ENCODE measurements around the gene SRSF3. TPM values are rescaled to one million over a fixed set of nuclear protein-coding genes. Genes with fewer than 3 reads are reported as not detected.

The SRSF3 gene
- total and polyA plus RNA-seq, 9 of the 15 experiments (the other 6 are each of a cell fraction or from before 2014, with no cell fraction given) = 337 to 1,200 (median 518) TPM

DNA sequence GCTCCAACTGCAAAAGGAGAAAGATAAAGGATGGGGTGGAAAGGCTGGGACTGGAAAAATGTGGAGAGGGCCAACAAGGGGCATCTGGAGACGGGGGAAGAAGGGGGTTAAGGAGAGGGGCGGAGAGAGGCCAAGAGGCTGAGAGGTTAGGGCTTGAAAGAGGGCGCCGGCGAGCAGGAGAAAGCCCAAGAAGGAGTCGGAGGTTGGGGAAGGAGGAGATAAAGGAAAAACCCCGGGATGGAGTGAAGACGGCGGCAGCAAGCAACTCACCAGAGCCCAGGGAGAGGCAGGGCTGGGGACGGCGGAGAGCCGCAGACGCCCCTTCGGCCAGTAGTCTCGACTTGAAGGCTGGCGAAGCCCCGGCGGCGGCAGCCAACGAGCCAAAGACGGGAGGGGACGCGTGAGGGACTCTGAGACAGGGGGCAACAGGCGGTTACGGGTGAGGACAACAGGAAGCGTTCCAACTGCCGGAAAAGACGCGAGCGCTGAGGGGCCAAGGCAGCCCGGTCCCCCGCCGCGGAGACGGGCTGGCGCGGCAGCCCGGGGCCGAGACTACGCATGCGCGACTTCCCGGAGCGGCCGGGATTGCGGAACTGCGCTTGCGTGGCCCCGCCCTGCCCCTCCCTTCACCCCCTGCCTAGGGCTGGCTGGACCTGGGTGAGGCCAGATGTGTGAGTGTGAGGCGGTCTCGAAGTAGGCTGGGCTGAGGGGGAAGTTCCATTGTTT is 47.1 kb upstream of the SRSF3 start, which contains the start of gene STK38 (continued):
- TF ChIP-seq, protein P1, sequence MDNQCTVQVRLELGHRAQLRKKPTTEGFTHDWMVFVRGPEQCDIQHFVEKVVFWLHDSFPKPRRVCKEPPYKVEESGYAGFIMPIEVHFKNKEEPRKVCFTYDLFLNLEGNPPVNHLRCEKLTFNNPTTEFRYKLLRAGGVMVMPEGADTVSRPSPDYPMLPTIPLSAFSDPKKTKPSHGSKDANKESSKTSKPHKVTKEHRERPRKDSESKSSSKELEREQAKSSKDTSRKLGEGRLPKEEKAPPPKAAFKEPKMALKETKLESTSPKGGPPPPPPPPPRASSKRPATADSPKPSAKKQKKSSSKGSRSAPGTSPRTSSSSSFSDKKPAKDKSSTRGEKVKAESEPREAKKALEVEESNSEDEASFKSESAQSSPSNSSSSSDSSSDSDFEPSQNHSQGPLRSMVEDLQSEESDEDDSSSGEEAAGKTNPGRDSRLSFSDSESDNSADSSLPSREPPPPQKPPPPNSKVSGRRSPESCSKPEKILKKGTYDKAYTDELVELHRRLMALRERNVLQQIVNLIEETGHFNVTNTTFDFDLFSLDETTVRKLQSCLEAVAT (IDR thresholded peaks at IDR 0.05) = peak; percentile 76 to 81
- no peak for TF ChIP-seq KAT8 (IDR thresholded peaks at IDR 0.05; ENCODE audit: low read depth)
- TF ChIP-seq EWSR1 (IDR thresholded peaks at IDR 0.05; ENCODE audit: borderline replicate concordance, low read depth, partially characterized antibody) = no peak
- no peak for TF ChIP-seq CREM (IDR thresholded peaks at IDR 0.05; ENCODE audit: low read depth)
- TF ChIP-seq, protein P2, sequence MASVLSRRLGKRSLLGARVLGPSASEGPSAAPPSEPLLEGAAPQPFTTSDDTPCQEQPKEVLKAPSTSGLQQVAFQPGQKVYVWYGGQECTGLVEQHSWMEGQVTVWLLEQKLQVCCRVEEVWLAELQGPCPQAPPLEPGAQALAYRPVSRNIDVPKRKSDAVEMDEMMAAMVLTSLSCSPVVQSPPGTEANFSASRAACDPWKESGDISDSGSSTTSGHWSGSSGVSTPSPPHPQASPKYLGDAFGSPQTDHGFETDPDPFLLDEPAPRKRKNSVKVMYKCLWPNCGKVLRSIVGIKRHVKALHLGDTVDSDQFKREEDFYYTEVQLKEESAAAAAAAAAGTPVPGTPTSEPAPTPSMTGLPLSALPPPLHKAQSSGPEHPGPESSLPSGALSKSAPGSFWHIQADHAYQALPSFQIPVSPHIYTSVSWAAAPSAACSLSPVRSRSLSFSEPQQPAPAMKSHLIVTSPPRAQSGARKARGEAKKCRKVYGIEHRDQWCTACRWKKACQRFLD (CRISPR knock-in tag; IDR thresholded peaks at IDR 0.05) = 0 out of 2 replicates have a peak, but pooled peaks have one; percentile 23
- peak; percentile 69; the same call in 1 of the 2 replicates for TF ChIP-seq RREB1 (CRISPR knock-in tag; IDR thresholded peaks at IDR 0.05)
- TF ChIP-seq CBFB (CRISPR knock-in tag; IDR thresholded peaks at IDR 0.05) = no peak; the same call in 1 of the 2 replicates
- TF ChIP-seq, protein P3, sequence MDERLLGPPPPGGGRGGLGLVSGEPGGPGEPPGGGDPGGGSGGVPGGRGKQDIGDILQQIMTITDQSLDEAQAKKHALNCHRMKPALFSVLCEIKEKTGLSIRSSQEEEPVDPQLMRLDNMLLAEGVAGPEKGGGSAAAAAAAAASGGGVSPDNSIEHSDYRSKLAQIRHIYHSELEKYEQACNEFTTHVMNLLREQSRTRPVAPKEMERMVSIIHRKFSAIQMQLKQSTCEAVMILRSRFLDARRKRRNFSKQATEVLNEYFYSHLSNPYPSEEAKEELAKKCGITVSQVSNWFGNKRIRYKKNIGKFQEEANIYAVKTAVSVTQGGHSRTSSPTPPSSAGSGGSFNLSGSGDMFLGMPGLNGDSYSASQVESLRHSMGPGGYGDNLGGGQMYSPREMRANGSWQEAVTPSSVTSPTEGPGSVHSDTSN (CRISPR knock-in tag; IDR thresholded peaks at IDR 0.05; ENCODE audit: low read depth) = no peak
- TF ChIP-seq, protein P3 (tag; conservative IDR thresholded peaks at IDR 0.05; ENCODE audit: low read depth) = no peak
- no peak for TF ChIP-seq ZNF398 (CRISPR knock-in tag; IDR thresholded peaks at IDR 0.05)
- TF ChIP-seq TARDBP (IDR thresholded peaks at IDR 0.05) = peak; percentile 27; the same call in 1 of the 2 replicates
